ENCODE data around the gene GSC2.
"Not testable (repeated sequence)": the region's sequence is repeated elsewhere in the genome, so short reads cannot be mapped to it uniquely, and the experiment has no call there.

Gene GSC2

DNA sequence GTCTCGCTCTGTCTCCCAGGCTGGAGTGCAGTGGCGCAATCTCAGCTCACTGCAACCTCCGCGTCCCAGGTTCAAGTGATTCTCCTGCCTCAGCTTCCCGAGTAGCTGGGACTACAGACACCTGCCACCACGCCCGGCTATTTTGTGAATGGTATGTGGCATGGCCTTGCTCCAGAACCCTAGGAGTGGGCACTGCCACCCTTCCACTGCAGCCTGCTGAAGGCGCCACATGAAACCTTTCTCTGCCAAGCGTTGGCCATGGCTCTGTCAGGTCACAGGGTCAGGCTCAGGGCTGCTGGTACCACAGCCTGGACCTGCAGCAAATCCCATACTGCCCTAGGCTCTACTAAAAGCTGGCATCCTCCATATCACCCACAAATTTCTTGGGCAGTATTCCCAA lies 6.0 kb upstream of the GSC2 start:
- DNase-seq = not testable (repeated sequence)

- no peak for DNase-seq
Observed at GRCh38 chr22:19152942-19153883, 3.1 kb upstream of the GSC2 start.

DNA sequence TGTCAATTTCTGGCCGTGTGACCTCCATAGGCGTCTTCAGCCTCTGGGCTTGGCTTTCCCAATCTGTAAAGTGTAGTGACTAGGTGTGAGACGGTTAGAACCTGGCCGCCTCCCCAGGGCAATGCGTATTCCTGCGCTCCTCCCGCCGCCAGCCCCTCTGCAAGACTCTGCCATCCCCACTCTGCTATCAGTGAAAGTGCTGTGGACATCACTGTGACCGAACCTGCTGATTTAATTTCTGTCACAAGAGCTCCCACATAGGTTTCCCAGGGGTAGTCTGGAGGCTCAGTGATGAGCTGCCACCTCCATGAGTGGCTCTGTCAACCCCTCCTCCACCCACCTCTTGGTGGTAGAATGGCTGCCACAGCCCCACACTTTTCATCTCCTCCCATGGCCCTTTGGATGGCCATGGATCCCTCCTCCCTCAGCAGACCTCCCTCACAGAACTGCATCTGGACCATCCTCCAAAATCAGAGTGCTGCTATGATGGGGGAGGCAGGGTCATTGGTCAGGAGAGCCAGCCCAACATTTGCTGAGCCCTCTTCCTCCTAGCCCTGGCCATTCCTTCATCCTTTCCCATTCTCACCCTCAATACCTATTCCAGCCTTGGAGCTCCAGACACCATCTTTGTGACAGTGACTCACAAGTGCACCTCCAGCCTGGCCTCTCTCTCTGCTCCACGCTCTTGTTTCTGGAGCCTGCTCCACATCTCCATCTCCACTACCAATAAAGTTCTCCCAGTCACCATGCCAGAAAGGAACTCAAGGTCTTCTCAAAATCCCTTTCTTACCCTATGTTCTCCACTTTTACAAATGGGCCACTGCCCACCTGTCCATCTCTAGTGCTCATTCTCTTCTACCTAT lies 1.5 kb upstream of the GSC2 start:
- DNase-seq = no peak

DNA sequence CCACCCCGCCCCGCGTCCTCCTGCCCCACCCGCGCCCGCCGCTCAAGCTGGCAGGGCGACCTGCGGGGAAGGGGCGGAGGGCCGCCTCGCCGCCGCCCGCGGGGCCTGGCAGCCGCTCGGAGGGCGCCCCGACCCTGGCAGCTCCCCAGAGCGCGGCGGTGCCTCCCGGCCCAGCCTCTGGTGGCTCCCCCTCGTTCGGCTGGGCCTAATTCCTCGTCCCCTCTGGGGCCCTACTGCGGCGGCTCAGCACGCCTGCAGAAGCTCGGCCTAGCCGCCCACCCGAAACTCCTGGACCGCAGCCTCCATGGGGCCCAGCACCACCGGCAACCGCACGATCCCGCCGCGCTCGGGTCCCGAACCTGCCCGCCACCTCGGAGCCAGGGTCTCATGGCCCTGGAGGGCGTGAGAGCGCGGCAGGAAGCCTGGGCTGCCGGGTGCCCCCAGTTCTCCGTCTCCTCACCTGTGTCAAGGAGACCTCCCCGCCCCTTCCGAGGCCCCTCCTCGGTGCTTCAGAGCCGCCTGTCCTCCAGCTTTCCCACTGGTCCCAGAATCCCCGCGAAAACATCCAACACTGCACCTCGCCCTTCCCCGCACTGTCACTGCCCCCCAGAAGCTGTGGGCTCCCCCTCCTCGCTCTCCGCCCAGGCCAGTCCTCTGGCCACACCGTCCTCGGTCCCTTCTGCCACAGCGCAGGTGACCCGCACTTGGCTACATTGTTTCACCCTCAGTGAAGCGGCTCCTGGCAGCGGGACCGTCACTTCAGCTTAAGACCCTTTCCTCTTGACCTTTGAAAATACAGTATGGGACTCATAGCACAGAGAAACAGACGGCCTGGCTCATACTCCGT lies 613 bp upstream of the GSC2 start:
- DNase-seq = no peak

GRCh38 chr22:19149047-19149883 lies 827 bp downstream of the GSC2 start:
- no peak for DNase-seq

- DNase-seq = no peak
Observed at GRCh38 chr22:19148417-19149046, 1.6 kb downstream of the GSC2 start.

DNA sequence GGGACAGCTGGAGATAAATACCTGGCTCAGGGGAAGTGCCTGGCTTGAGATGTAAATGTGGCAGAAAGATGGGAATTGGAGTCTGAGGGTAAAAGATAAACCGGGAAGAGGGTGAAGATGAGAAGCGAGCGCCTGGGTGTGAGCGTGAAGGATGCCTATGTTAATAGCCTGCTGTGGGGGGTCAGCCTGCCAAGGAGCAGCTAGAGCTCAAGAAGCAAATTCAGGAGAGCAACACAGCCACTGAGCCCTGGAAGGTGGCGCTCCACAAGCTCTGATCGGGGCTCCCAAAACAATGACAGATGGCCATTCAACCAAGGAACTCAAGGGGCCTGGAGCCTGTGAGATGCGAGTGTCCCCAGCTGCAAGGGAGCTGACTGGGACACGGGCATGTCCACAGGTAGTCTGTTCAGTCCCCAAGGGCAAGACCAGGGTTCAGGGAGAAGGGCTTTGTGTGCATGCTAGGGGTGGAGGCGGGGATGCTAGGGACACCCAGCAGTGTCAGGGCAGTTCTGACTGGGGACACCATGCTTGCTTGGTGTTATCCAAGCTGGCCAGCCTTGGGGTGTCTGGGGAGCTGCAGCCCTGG lies 2.8 kb downstream of the GSC2 start:
- no peak for DNase-seq

GRCh38 chr22:19146215-19146968 lies 3.7 kb downstream of the GSC2 start:
- no peak for DNase-seq

DNA sequence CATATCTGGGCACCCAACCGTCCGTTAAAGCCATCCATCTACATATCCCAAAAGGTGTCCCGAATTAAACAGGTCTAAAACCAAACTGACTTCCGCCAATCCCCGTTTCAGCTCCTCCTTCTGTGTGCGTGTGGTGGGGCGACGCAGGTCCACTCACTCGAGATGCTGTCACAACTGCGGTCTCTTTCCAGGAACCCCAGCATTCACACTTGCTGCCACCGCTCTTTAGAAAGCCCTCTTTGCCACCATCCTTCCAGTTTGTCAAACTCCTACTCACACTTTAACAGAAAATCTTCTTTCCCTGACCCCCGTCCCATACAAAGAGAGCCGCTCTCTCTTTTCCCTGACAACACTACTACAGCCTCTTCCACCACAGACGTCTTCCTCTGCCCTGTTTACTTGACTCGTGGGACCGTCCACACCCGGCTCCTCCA lies 6.1 kb downstream of the GSC2 start:
- DNase-seq = no peak

GRCh38 chr22:19143212-19143611 lies 6.9 kb downstream of the GSC2 start:
- no peak for DNase-seq

DNA sequence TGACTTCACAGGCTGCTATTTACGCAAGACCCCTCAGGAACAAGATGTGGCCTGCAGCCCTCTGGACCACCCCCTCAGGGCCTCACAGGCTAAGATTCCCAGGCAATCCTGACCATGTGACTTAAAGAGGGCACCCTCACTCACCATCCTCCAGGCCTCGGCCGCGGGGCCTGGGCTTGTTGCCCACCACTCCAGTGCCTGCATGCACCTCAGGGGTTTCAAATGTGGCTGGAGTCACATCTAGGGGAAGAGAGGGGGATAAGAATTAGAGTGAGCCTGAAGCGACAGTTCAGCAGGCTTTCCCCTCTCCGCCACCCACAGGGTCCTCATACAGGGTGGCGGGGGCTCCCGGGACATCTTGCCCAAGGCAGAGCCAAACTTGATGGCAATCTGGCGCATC lies 7.7 kb downstream of the GSC2 start:
- no peak for DNase-seq

GRCh38 chr22:19139974-19140373 lies 10.1 kb downstream of the GSC2 start:
- no peak for DNase-seq

GRCh38 chr22:19139001-19139356 lies 11.1 kb downstream of the GSC2 start:
- DNase-seq = no peak

DNA sequence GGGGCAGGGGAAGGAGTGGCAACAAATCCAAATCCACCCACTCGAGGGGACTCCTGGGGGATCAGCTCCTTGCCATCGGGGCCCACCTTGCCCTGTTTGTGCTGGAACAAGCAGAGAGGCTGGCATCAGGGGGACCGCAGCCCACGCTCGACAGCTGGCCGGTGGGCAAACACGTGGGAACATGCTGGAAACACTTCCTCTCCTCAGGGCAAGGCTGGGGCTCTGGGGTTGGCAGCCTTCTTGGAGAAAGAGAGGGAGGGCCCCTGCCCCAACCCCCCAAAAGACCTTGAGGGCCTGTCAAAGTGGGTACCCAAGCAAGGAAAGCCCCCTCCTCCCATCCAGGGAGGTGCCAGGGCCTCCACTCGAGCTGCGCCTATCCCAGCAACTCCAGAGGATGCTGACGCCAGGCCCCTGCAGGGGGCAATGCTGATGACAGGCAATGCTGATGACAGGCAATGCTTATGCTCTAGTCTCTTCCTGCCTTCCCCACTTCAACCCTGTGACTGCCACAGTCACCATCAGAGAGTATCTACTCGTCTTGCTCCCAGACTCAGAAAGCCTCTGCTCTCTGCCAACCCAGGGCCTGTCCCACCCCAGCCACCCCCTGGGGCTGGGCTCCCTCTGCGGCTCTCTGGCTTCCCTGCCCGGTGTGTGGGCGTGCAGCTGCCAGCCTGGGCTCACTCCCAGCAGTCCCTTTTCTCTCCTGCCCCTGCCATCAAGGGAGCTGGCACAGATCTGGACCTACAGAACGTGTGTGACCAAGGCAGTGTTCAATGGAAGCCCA lies 11.7 kb downstream of the GSC2 start:
- no peak for DNase-seq

GRCh38 chr22:19137384-19138216 lies 12.5 kb downstream of the GSC2 start:
- DNase-seq = no peak

GRCh38 chr22:19136915-19137314 lies 13.2 kb downstream of the GSC2 start:
- no peak for DNase-seq

- no peak for DNase-seq
Observed at GRCh38 chr22:19134874-19135273, 15.2 kb downstream of the GSC2 start.
